Measurements from ENCODE around the gene PSMA2.

The PSMA2 gene

DNA sequence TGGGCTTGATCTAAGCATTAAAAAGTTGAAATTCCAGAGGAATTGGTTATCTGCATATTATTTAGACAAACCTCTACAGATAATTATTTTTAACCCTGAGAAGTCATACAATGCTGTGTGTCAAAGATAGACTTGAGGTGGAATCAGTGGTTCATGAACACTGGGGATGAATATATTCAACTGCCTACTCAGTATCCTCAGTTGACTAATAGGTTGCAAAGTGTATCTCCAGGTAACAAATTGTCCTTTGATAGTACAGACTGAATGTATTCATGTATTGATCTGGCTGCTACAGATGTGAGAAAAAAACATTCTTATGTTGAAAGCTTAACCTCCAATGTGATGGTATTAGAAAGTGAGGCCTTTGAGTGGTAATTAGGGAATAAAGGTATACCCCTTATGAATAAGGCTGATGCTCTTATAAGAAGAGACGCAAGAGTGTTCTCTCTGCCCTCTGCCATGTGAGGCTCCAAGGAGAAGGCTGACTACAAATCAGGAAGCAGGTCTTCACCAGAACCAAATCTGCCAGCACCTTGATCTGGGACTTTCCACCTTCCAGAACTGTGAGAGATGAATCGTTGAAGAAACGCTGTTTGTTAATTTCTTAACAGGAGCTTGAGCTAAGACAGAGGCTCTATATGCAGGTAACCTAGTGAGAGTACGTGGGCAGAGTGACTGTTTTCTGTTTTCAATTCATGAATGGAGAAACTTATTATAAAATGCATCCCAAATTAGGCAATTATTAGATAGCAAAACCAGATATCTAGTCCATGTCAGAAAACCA is 7.7 kb upstream of the PSMA2 start:
- DNase-seq, result no peak

DNA sequence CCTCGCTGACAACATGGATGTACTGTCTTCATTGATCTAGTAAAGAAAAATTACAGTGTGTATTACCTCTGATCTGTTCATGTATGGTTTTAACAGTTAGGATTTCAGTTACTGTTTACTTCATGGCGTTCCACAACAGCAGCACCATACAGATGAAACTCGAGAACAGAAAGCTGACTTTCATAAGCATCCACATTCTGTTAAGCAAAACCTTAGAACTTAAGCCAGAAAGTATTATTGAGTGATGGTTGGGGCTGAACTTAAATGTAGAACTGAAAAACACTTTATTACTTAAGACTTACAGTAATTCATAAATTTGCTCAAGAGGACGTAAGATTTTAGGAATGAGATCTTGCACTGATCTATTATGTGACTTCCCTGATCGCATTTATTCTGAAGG is 3.9 kb upstream of the PSMA2 start:
- no peak for DNase-seq

DNA sequence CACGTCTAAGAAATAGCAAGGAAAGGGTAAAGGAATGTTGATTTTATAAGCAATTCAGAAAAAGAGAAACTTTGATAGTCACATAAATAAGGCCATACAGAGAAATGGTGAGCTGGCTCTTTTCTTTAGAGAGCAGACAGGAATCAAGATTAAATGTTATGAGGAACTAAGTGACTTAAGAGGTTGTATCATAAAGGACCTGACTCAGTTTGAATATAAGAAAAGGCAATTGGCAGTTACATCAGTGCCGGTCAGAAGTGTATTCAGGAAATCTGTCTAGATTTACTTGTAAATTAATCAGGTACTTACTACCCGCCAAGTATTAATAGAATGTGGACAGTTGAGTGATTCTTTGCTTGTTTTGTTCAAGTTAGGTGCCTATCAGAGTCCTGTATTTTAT is 2.3 kb upstream of the PSMA2 start:
- no peak for DNase-seq

DNA sequence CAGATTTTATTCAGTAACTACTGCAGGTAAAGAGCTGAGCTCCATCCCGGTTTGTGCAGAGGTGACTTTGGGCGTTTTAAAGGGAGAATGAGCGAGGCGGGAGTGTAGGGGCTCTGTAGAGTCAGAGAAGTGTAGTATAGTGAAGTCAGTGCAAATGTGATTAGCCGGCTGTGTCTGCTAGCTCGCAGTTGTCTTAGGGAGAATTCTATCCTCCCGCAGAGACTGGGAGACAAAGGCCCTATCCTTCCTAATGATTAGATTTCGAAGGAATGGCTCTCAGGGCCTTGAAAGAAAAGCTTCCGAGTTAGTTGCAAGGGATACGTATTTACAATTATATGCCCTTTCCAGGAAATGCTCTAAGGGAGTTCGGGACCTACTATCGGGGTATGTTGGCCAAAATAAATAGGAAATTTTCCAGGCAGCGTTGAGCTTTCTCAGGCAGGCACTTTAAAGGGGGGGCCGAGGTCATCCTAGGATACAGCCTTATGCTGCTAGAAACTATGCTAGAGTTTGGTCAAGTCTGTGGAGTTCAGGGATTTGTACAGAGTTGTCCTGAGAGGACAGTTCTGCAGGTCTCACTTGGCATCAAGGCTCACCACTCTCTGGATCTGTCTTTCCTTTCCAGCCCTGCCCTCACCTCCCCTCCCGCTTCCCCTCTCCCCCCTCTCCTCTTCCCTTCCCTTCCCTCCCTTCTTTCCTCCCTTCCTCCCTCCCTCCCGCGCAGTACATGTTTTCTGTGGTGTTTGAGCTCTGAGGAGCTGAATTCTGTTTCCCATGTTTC is 1.0 kb upstream of the PSMA2 start:
- no peak for DNase-seq

DNA sequence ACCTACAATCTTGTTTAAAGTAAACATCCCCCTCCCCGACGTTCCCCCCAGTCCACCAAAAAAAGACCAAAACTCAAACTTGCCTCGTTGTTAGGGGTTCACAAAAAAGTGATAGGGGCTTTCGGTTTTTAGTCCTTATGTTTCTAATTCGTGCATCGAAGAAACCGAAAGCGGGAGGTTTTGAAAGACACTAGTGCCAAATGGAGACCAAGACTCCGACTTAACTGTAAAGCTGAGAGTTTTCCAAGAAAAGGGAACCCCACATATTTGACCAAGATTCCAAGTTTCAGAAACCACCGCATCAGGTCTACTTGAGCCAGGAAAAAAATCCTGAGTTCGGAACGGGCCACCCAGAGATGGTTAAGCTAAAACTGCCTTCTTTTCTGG is 534 bp downstream of the PSMA2 start:
- no peak for DNase-seq

DNA sequence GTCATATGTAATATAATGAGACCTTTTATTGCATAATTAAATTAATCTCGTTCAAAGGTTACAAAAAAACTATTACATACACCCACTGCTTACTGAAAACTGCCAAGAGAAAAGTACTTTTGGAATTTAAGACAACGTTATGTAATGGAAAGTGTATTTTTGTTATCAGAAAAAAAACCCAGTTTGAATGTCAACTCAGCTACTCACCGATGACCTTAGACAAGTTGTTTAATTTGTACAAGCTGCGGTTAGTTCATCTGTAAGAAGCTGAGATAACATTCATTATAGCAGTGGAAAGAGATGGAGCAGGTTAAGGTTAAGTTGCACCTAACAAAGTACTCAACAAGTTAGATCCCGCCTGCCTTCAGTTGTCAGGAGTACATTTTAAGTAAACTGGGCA is 1.1 kb downstream of the PSMA2 start:
- no peak for DNase-seq

DNA sequence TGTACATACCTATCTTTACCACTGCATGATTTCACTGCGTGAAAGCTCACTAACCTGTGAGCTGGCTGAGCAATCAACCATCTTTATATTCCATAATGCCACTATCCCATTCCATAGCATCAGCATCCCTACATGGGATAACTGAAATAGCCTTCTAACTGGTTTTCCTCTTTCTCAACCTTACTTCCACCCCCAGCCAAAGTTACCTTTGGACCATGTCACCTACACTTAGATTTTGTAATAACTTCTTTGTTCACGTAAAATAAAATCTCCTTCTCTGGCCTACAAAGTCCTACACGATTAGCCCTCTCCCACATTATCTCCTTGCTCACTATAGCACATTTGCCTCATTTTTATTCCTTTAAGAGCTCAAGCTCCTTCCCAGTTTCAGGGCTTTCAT is 2.5 kb downstream of the PSMA2 start:
- DNase-seq, result no peak

DNA sequence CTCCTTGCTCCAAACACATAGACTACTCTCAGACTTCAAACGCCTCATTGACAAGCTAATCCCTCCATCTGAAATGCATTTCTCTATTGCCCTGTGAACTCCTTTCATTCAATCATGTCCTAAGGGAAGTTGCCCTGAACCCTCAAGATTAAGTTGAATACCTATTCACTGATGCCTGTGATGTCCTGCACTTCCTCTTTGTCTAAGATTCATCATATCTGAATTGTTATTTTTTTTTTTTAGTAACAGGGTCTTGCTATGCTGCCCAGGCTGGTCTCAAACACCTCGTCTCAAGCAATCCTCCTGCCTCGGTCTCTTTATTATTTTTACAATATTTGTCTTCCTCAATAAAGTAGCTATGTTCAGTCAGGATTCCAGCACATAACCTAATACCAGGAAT is 3.2 kb downstream of the PSMA2 start:
- DNase-seq, result no peak

DNA sequence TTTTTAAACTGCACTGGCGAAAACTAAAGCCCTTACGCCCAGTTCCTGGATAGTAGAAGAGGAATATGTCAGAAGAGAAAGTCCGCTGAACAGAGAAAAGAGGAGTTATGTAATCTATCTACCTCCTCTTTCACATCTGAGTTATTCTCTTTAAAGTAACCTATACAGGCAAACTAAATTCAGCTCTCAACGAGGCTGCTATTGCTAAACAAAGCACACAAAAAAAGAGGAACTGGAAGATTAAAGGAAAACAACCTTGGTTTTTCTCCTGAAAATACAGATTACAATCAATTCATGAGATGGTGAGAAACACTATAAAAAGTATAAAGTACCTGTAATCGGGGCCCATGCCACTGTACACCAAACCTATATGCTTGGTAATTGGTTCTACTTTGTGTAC is 5.8 kb downstream of the PSMA2 start:
- DNase-seq, result no peak

DNA sequence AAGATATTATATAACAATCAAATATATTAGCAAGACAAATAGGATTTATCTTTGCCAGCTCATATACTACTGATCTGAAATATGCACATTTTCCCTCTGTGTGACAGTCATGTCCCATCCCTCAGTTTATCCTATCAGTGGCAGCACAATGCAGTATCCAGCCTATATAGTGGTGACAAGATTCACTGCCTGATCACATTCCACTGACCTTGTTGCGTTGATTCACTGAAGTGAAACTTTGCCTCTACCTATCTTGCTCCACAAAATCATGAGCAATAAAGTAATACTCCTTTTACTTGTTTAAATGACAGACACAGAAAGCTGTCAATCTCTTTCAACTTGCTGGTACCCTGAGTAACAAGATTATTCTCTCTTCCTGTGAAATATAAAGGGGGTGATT is 6.3 kb downstream of the PSMA2 start:
- no peak for DNase-seq

DNA sequence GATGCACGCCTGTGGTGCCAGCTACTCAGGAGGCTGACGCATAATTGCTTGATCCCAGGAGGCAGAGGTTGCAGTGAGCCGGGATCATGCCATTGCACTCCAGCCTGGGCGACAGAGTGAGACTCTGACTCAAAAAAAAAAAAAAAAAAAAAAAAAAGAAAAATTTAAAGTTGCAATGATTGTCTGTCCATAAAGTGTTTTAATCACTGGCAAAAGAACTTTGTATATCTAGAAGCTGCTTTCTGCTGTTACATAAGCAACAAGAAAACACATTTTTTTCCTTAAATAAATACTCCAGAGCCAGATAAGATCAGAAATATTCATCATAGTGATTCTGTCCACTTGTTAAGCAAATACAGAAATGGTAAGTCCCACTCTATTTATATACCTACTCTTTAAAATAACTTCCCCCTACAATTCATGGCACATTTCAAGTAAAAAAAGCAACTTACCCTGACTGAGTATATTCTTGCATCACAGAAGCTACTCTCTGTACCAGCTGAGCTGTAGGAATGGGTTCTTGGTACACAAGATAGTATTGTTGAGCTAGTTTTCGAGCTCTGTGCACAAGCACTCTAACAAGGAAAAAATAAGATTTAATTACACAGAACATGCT is 7.6 kb downstream of the PSMA2 start:
- DNase-seq, result no peak

DNA sequence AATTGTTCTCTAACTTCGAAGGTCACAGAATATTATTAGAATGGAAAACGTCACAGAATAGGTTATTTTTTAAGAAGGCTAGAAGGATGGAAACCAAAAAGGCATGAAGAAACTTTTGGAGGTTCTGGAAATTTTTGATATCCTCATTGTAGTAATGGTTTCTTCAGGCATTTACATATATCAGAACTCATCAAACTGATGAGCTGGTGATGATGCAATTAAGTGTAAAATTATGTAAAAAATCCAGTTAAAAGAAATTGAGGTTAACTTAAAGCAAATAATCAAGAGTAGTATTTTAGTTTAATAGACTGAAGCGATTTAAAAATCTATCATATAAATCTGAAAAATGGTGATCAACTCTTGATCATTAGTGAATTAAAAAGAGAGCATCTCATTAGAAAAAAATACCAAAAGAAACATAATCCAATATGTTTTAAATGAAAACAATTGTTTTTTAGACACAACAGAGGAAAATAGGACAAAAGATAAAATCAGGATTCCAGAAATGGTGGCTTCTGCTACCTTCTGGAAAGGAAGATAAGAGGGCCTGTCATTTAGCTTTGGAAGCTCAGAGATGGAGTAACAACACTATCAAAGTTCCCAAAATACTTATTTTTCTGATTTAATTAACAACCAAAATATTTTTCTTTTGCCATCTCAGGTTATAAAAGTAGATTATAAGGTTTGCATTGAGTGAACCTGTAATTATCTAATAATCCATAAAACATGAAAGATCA is 9.8 kb downstream of the PSMA2 start:
- no peak for DNase-seq

DNA sequence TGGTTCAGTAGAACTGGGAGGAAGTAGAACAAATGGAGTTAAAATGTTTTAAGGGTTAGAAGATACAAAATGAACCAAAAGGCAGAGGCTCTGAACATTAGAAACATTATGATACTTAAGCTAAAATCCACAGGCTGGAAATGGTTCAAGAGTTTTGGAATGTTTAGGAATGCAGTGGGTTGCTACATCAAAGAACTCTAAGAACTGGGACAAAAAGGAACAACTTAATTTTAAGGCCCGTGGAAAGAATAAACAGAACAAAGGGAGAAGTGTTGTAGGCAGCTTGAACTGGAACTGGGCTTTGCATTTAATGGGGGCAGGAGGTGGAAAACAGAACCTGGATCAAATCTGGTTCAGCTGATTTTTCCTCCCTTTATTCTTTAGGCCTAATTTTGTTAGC is 16.6 kb downstream of the PSMA2 start:
- DNase-seq, result no peak

DNA sequence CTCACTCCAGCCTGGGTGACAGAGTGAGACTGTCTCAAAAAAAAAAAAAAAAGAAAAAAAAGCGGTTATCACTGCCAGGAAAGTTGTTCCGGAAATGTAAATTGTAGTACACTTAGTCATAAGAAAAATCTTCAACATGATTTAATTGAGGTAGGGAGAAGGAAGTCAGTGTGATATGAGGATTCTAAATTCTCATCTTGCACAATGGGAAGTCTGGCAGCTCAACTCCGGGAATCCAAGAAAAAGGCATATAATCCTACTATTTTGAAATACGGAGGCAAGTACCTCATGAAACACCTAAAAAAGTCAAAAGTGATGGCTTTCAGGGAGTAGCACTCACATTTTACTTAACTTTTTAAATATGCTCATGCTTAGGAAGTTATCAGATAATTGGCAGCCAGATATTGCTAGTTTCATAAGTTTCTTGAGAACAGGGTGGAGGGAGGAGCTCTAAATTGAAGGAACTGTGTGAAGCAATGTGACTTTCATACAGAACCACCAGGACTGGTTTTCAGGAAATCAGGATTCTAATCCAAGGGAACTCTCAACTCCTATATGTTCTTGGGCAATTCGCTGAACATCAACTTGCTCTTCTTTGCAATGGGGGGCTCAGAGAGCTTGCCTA is 17.4 kb downstream of the PSMA2 start:
- DNase-seq, result no peak

DNA sequence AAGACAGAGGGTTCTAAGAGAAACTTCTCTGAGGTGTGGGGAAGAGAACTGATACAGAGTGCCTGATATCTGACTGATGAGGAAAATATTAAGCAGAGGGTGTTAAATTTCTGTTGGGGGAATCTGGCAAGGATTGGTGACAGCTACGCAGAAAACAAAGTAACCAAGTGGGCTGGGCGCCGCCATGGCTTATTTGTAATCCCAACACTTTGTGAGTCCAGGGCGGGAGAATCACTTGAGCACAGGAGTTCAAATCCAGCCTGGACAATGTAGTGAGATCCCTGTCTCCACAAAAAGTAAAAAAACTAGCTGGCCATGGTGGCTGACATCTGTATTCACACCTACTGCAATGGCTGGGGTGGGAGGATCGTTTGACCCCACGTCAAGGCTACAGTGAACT is 18.0 kb downstream of the PSMA2 start:
- DNase-seq, result no peak

DNA sequence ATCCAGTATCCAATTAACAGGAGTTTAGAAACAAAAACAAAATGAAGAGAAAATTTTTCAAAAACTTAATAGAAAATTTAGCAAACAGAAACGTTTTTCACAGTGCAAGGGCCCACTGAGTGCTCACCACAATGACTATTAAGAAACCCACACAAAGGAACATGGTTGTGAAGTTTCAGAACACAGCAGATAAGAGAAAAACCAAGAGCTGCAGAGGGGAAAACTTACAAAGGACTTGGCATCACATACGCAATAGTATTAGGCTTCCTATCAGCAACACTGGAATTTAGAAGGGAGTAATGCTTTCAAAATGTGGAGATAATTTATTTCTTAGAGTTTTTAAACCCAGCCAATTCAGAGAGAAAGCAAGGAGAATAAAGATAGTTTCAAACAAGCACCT is 18.4 kb downstream of the PSMA2 start:
- no peak for DNase-seq

DNA sequence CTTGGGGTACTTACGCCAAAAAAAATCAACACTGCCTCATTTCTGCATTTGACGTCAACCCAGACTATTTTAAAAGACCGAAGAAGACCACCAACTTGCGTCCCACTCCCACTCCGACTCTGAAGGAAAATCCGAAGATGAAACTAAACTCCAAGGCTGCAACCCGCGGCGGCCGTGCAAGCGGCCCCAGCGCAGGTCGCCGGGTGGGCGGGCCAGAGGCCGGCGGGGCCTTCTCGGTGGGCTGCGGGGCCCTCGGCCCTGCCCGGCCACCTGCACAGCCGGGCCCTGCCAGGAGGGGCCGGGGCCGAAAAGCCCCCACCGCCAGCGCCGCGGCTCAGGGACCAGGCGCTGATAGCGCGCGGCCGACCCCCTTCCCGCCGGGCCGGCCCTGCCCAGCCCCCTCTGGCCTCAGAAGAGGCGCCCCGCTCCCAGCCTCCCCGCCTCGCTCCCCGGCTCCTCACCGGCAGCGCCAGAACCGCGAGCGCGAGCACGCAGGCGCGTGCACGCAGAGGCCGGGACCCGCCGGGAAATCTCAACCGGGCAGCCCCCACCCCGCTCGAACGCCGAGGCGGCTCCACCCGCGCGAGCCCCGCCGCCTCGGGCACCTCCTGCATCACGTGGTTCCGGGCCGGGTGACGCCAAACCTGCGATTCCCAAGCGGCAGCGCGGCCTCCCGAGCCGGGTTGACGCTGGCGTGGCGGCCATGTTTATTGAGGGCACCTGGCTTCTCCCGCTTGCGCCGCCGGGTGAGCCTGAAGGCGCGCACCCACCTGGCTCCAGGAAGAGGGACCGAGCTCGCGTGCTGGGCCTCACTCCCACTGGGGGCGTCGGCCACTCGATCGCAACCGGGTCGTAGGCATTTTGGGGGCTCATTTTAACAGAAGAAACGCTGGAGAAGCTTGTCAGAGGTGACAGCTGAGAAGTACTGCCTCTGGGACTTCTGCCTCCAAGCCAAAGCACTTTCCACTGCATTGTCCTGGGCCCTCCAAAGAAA is 20.2 kb downstream of the PSMA2 start, which contains the start of gene C7orf25:
TSS of gene C7orf25 (minus strand) at position 617 of the 994 bp plus-strand sequence. CDS start 1,170 bp downstream, outside the sequence.
- DNase-seq, result peak; percentile 96

DNA sequence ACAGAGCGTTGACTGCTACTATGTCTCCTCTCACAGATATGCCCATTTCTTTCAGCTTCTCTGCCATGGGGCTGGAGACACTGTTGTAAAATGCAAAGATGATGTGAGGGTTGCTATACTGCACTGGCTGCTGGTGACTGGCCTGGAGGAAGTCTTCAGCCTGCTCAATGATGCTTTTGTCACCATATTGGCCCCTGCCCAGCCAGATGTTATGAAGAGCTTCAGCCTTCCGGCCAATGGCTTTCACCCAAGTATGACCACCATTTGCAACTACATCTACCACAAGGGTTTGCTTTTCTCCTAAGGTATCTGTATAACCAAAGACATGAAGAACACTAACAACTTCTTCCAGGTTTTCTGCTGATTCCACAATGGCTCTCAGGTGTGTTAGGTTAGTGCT is 21.7 kb downstream of the PSMA2 start:
- DNase-seq, result no peak

DNA sequence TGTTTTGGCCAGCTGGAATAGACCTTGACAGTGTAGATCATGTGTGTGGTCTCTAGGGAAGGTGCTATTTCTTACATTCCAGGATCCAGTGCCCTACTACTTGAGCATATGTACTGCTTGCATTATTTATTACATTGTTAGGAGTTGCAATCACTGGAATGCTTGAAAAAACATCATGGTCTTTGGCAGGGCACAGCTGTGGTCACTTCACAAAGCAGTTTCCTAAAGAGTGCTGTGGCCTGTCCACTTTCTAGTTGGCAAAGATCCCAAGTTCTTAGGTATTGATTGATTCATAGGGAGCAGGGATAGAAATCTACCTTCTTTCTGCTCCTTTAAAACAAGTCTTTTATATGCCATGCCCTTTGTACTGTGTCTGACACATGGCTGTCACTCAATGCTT is 24.7 kb downstream of the PSMA2 start:
- no peak for DNase-seq

DNA sequence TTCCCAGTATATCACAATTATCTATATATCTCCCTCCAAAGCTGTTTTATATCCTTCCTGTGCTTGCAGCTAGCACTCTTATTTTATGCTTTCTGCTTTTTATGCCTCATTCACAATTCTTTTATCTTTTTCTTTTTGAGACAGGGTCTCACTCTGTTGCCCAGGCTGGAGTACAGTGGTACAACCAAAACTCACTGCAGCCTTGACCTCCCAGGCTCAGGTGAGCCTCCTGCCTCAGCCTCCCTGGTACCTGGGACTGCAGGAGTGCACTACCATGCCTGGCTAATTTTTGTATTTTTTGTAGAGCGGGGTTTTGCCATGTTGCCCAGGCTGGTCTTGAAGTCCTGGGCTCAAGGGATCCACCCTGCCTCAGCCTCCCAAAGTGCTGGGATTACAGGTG is 25.8 kb downstream of the PSMA2 start:
- no peak for DNase-seq

DNA sequence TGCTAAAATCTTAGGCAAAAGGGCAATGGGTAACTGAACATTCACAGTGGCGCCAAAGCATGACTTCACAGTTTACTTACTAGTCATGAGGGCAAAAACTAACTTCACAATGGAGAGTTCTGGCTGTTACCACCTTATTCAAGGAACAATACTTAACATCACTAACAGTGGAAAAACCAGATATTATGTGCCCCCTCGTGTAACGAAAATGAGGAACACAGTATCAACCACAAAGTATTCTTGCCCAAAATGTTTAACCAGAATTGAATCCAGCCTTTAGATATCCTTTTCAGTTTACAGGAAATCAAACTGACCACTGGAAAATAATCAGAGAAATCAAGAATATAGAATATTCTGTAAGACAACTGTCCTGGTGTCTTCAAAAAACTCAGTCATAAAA is 29.6 kb downstream of the PSMA2 start:
- DNase-seq, result no peak

DNA sequence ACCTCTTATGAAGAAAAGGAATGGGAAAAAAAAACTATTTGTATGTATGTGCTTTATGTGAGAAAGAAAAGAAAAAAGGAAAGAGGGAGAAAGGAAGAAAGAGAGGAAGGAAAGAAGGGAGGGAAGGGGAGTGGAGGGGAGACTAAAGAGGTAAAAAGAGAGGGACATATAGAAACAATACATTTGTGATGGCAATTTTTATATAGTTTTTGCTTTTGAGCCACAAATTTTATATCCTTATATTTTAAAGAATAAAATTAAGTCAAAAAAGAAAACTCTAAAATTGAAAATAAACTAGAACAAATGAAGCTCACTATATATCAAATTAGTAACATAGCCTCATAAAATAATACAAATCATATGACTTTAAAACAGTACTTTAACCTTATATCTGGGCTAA is 31.1 kb downstream of the PSMA2 start:
- DNase-seq, result no peak
